8988T (cell line): ENCODE results near the gene DCST2.

Source experiments
- DNase-seq: peaks from one replicate; pipeline ENCODE4 v3.0.0; 2011

Gene DCST2

DNA sequence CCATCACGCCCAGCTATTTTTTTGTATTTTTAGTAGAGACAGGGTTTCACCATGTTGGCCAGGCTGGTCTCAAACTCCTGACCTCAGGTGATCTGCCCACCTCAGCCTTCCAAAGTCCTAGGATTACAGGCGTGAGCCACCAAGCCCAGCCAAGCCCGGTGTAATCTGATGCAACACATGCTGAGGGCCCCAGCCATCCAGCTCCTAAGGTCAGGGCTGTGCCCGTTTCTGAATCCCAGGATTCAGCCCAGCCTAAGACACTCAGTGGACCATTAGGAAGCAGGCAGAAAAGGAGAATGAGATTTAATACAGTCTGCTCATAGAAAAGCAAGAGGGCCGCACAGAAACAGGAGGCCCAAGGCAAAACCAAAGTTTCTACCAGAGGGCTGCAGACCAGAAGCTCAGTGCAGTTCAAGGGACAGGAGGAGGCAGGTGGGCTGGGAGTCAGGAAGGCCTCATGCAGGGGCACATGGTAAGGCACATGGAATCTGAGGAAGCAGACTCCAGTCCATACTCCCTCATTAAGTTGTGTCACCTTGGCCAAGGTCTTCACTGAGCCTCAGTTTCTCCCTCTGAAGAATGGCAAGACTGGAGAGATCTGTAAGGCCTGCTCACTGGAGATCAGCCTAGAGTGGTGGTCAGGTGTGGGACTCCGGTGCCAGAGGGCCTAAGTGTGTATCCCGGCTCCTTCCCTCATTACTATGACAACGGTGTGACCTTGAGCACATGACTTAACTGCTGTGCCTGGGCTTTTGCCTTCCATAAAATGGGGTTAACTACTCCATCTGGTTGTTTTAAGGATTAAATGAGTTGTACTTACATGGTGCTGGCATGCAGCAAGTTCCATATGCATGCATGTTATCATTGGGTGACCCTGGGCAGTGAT, 15.1 kb upstream of the DCST2 start:
- DNase-seq = no peak

DNA sequence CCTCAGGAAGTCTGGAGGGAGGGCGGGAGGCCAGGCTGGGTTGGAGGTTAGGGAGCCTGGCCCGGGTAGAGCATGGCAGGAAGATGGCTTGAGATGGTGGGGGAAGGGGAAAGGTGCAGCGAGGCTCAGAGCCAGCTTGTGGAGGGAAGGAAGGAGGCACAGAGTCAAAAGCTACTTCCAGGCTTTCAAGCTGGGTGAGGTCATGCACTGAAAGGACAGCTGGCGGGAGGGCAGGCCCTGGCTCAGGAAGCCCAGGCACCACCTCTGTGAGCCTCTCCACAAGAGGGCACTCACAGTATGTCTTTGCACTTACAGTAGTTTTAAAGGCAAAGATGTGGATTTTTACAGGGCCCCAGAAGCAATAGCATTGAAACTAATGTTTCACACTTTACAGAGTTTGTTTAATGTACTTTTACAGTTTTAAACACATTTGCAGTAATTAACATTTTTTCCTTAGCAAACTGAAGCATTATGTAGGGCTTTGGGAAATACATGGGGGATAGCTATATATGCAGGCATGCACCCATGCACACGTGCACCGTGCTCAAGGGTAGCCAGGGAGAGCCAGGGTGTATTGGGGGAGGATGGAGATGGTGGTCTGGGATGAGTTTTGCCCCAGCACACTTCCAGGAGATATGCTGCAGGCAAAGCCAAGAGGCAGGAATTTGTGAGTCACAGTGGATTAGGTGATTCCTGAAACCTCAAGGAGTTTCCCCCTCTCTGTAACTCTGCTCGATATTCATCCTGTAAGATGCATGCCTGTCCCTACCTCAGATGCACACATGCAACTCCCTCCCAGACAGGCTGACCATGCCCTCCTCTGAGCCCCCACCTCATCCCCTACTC, 11.5 kb upstream of the DCST2 start:
- DNase-seq = peak; percentile 81

- DNase-seq = no peak
Observed at GRCh38 chr1:155044365-155044764, 10.8 kb upstream of the DCST2 start.

DNA sequence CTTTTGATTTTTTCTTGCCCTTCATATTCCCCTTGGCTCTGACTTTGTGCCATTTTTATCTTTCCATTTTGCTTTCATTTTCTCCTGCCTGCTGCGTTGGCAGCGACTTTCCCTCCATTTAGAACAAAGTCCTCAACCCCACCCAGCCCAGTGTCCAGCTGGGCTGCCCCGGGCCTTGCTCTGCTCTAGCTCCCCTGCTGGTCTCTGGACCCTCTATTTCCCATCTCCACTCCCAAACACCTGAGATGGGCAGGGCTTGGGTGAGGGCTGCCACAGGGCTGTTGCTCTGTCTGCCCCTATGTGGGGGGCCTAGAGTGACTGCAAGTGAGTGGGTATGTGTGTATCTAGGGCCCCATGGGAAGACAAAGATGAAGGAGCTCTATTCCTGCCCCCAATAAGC, 10.2 kb upstream of the DCST2 start:
- DNase-seq = no peak

- no peak for DNase-seq
Observed at GRCh38 chr1:155043301-155043702, 9.7 kb upstream of the DCST2 start.

- DNase-seq = no peak
Observed at GRCh38 chr1:155042789-155043188, 9.2 kb upstream of the DCST2 start.

DNA sequence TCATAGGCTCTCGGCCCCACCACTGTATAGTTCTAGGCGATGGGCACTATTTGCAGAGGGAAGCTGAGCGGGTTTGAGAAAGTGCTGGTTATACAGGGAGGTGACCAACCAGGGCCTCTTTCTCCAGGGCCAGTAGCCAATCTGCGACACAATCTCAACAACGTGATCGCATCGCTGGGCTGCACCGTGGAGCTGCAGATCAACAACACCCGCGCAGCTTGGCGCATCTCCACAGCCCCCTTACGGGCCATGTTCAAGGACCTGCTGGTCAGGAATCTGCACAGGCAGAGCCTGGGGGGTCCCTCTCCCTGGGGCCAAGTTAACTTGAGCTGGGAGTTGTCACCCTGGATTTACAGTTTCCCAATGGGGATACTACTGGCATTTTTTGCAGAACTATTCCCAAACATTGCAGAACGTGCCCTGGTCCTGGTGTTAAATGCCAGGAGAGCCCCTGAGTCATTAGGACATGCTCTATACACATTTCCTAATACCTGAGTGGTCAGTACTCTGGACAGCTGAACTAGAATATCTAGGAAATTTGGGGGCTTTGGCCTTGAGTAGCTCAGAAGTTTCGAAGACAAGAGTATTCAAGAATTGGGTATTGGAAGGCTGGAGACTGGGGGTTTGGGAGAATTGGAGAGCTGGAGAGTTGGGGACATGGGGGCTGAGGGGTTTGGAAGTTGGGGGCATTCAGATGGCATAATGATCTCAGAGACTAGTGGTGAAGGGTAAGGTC, 6.9 kb upstream of the DCST2 start:
- DNase-seq = no peak

DNA sequence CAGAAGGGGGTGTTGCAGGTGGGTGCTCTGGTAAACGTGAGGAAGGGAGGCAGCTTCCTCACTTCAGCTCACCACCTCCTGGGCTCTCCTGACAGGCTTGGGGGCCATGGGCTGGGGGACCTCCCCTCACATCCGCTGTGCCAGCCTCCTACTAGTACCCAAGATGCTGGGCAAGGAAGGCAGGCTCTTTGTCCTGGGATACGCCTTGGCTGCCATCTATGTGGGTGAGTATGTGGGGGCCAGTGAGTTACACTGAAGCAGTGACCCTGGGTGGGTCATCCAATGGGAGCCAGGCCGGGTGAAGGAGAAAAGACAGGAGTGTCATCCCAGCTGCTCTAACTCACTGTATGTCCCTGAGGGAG, 5.7 kb upstream of the DCST2 start:
- no peak for DNase-seq

DNA sequence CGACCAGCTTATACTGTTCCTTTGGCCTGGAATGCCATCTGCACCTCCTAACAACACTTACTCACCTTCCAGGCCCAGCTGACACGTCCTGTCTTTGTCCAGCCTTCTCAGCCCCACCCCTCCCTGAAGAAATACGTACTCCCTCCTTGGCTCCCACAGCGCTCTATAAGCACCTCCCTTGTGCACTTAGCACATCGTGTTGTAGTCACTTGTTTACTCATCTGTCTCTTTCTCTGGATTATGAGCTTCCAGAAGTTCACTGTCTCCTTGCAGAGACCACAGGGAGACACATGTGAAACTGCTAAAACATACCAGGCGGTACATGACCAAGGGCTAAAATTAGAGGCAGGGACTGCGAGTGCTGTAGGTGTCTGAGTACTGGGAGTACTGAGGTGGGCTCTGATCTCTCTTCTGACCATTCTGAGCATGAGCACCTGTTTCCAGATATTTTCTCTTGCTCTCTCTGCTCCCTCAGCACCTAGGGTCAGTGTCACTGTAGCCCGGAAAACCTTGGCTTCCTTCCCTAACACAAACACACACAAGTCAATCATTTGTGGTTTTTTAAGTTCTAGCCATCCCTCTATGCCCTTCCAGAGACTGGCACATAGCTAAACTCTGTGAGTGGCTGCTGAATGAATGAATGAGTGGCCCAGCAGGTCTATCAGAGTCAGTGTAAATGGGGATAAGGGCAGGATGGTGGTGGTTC, 5.2 kb upstream of the DCST2 start:
- DNase-seq = no peak

DNA sequence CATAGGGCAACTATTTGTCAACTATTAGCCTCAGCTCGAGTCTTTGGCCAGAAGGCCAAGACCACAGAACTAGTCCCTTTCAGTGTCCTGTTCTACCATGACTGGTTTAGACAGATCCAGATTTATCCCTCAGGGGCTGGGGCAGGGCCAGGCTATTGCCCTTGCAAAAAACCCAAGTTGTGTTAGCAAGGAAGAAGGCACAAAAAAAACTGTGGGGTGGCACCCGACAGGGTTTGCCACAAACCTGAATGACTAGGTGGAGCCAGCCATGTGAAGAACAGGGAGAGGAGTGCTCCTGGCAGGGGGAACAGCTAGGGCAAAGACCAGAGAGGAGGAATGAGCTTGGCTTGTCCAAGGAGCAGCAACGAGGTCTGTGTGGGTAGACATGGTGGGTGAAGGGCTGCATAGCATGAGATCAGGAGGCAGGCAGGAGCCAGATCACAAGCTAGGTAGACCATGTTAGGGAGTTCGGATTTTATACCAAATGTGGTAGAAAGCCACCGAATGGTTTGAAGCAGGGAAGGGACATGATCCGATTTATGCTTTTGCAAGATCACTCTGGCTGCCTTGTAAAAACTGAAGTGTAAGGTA, 4.4 kb upstream of the DCST2 start:
- DNase-seq = no peak

DNA sequence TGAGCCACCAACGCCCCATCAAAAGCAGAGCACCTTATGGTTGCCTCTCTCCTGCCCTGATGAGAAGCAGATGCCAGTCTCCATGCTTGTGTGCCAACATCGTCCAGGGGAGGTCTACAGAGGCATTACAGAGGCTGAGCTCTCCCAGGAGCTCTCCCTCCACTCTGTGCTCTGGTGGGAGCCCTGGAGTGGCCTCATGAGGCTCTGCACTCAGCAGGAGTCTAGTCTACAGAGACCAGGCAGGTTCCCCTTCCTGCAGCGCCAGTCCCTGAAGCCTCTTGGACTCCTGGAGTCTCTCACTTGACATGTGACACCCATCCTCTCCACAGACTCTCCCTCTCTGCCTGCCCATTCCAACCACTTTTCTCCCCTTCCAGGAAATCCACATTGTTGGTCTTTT, 3.5 kb upstream of the DCST2 start:
- no peak for DNase-seq

DNA sequence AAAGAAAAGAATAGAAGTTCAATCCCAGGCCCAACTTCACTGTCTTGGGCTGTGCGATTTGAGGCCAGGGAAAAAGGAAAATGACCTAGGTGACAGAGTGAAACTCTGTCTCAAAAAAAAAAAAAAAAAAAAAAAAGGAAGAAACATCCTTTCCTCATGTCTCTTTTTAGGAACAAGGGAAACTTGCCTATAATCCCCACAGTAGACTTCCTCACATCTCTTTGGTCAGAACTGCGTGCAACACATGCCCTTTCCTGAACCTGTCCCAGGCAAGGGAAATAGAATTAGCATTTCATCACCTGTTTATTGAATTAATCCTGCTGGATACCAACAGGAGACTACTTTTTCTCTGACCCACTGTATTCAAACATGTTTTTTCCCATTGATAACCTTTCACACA, 2.4 kb upstream of the DCST2 start:
- DNase-seq = no peak

DNA sequence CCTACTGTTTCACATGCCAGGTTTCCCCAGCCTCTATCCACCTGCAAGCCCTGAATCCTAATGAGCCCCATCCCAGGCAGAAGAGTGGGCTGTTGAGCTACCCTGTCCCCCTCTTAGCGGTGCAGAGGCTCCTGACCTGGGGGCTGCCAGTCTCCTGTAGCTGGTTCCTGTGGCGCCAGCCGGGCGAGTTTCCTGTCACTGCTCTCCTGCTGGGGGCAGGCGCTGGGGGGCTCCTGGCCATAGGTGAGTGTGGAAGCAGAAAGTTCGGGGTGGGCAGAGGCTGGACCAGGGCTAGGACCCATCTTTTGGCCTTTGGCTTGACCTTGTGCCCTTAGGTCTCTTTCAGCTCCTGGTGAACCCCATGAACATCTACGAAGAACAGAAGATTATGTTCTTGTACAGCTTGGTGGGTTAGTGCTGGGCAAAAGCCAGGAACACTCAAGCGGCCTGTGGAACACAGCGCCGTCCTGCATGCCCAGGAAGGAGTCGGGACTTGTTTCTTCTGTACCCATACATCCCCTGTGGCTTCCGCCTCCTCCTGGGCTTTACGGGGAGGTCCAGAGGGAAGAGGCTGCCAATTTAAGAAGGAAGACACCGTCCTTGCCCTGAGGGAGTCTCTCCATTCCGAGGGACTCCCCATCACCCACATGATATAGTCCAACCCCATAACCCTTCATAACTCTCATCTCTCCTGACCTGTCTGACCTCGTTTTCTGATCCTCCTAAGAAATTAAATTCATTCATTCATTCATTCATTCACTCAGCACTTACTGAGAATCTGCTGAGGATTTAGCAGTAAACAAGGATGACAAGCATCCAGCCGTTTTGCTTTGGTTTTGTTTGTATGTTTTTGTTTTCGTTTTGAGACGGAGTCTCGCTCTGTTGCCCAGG, 982 bp upstream of the DCST2 start:
- no peak for DNase-seq

DNA sequence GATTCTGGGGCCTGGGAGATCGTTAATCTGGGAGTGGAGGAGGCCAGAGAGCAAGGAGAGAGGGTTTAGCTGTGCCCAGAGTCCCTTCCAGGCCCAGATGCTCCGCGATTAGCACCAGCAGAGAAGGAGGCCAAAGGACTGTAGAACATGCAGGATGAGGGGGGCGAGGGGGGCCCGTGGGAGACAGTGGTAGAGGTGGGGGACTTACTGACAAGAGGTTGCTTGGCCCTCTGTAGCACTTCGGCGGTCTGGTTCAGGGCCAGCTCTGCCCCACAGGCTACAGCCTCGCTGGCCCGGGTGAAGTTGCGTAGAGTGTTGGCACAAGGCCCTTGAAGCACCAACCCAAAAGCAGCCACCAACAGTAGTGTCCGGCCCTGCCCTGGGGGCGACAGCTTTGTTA, 695 bp downstream of the DCST2 start:
- DNase-seq = no peak

DNA sequence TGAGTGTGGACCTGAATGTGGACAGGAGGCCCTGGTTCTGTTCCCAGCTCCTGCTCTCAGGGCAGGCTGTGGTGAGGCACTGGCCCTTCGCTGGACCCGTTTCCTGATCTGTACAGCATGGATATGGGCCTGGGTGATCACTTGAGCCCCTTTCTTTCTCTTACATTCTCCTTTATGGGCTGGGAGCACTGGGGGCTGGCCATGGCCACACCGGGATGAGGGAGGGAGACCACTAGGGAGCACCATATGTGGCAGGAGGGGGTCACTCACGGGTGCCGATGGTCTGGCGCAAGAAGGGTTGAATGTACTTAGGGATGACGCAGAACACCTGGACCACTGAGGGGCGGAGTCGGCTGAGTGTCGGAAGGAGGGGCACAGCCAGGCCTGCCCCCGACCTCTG, 2.7 kb downstream of the DCST2 start:
- DNase-seq = no peak

- no peak for DNase-seq
Observed at GRCh38 chr1:155030243-155030795, 3.3 kb downstream of the DCST2 start.

DNA sequence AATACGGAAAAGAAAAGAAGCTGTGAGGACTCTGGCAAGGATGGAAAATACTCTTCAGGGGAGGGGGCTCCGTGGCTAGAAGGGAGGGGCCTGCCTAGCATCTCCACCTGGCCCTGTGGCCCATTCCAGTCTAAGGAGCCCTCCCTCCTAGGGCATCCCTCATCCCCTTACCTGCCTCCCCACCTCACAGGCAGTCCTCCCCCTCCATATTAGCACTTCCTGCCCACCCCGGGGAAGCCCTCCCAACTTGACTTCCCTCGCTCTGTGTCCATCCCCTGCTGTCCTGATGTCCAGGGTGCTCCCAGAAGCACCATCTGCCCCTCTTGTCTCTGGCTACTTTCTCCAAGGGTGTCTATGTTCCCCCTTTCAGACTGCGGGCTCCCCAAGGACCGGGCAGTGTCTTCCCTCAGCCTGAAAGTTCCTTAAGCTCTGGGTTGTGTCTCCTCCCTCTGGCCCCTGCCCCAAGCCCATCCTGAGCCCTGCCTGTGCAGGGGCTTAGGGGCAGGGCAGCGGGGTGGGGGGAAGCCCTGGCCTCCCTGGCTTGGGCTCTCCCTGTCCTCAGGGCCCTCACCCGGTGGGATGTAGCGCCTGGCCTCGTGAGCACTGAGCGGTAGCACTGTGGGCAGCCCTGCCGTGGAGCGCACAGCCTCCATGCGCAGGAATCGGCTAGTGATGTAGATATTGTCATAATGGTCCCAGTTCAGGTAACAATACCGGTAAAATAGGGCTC, 3.9 kb downstream of the DCST2 start:
- DNase-seq = no peak

DNA sequence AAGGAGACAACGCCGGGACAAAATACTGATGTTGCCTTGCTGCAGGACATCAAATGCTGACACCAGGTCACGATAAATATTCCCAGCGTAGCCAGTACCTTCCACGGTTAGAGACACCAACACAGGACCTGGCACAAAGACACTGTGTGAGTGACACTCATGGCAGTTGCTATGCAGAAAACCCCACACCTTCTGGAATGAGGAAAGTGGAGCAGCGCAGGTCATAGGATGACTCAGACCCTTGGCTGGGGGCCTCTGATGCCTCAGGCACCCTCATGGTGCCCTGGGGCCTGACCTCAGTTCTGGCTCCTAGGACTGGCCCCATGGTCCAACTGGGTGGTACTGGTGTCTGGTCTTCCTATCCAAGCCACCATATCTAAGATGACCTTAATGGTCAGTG, 7.0 kb downstream of the DCST2 start:
- DNase-seq = no peak

GRCh38 chr1:155026154-155026553, 7.4 kb downstream of the DCST2 start:
- DNase-seq = no peak

DNA sequence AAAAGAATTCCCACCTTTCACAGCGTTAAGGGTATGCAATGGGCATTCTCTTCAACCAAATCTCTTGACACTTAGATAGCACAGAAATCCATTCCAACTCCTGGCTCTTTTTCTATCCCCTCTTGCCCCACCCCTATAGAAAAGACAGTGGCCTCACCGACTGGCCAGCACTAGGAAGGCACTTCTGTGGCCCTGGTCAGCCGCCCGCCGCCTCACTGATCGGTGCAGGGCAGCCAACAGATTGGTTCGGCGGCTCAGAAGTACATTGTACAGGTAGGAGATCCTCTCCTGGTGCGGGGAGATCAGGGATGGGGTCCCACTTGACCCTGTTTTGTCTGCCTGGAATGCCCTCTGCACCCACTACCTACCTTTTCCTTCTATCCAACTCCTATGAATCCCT, 9.3 kb downstream of the DCST2 start:
- DNase-seq = no peak
